HG03469 (cell line): ENCODE data around the gene FNDC3A.
"Not testable (repeated sequence)": the region's sequence is repeated elsewhere in the genome, so short reads cannot be mapped to it uniquely, and the experiment has no call there.

ENCODE experiments used
- ATAC-seq: cut with Tn5 transposase; IDR thresholded peaks from one replicate; pipeline ENCODE4 v1.9.1; 2021; ENCODE audit warnings: mild to moderate bottlenecking, moderate library complexity, moderate number of reproducible peaks; ENCODE audit not compliant: unreplicated experiment

The FNDC3A gene

GRCh38 chr13:48975101-48975855 lies 434 bp upstream of the FNDC3A start:
- ATAC-seq, result peak; percentile 1

DNA sequence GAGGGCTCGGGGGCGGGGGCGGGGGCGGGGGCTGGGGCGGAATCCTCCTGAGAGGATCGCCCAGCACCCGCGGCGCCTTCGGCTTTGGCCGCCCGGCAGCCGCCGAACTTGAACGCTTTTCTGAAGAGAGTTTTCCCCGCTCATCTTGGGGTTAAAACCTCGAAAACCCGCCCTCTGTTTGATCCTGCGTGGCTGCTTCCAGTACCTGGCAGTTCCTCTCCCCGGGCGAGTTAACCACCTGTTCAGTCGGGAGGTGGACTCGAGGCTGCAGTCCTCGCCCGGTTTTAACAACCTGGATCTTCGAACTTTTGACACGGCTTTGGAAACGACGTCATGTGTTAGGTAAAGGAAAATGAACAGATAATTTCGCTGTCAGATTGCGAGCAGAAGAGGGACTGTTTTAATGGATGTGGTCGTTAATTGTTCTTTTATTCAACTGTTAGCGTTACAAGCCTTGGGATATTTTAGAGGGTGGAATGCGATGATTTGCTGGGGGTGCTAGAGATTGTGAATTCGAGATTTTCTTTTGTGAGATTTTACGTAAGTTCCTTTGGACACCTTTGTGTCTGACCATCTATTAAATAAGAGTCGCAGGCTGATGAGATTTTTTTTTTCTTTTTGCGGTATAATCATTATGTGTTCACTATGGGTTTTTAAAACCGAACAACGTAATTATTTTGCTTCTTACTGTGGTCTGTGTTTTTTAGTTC lies 1.0 kb downstream of the FNDC3A start:
- peak; percentile 5 for ATAC-seq

GRCh38 chr13:48977286-48977625 lies 1.5 kb downstream of the FNDC3A start:
- ATAC-seq, result no peak

- no peak for ATAC-seq
Observed at GRCh38 chr13:48977973-48978372, 2.3 kb downstream of the FNDC3A start.

DNA sequence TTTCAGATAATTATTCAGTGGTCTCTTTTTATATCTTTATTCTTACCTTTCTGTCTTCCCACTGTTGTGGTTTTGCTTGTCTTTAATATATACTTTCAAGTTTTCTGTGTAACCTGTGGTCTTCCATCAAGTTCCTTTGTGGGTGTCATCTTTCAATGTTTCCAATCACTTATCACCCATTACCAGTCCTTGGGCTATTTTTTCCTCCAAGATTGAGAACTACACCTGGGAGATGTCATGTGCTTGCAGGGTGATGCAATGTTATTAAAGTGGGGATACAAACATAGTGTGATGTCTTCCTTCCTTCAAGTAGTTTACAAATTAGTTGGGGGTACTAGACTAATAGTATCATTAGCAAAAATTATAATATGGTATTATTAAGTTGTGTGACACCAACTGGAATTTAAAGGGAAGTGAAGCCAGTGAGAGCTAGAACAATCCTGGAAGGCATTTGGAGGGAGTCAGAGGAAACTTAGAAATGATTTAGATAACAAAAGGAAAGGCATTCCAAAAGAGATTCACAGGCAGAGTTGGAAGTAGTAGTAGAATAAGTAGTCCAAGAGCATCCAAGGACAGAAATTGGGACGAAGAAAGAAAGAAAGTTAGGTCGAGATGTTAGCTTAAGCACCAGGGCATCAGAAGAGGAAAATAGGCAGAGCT lies 3.4 kb downstream of the FNDC3A start:
- ATAC-seq, result no peak

GRCh38 chr13:48979892-48980291 lies 4.2 kb downstream of the FNDC3A start:
- ATAC-seq, result peak; percentile 43

- no peak for ATAC-seq
Observed at GRCh38 chr13:48983331-48983730, 7.6 kb downstream of the FNDC3A start.

GRCh38 chr13:48985756-48986155 lies 10.0 kb downstream of the FNDC3A start:
- ATAC-seq, result no peak

- no peak for ATAC-seq
Observed at GRCh38 chr13:48990900-48991299, 15.2 kb downstream of the FNDC3A start.

- no peak for ATAC-seq
Observed at GRCh38 chr13:48993150-48993549, 17.4 kb downstream of the FNDC3A start.

GRCh38 chr13:48994706-48995105 lies 19.0 kb downstream of the FNDC3A start:
- no peak for ATAC-seq

DNA sequence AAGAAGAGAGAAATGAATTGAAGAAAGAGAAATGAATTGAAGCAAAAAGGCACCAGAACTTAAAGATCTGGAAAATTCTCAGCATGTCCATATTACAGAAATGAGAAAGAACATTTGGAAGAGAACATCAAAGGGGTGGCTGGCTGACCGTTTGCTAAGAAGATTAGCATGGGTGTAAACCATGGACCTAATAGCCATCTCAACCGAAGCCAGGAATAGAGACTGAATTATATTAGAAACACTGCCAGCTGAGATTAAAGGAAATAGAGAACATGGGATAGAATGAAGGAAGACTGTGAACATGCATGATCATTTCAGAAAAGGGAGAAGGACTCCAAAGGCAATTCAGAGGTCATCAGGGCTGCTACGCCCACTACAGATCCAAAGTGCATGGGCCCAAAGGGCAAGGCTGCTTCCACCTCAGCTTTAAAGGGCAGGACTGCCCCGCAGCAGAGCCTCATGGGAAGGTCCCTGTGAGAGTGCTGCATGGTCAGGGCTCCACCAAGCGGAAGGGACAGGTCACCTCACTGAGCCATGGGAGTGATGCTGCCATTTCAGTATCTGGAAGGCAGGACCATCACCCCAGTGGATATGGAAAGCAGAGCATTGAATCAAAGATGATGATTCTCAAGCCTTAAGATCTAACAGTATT lies 23.1 kb downstream of the FNDC3A start:
- no peak for ATAC-seq

GRCh38 chr13:49000247-49000646 lies 24.5 kb downstream of the FNDC3A start:
- ATAC-seq, result no peak

GRCh38 chr13:49018986-49019635 lies 43.4 kb downstream of the FNDC3A start:
- not testable (repeated sequence) for ATAC-seq

DNA sequence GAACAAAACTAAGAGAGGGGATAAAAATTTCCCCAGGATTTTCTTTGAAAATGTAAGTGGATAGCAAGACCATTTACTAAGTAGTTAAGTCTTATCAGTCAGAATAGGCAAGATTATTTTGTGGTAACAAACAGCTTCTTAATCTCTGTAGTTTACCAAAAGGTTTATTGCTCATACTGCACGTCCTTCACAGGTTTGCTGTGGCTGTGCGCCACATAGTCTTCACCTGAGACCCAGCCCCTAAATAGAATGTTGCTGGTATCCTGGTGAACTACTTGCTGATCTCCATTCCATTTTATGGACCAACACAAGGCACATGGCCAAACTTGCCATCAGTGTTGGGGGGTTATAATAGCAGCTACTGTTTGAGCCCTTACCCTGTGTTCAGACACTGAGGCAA lies 44.6 kb downstream of the FNDC3A start:
- no peak for ATAC-seq

GRCh38 chr13:49020940-49021553 lies 45.3 kb downstream of the FNDC3A start:
- ATAC-seq, result no peak

GRCh38 chr13:49021953-49022352 lies 46.2 kb downstream of the FNDC3A start:
- ATAC-seq, result no peak

DNA sequence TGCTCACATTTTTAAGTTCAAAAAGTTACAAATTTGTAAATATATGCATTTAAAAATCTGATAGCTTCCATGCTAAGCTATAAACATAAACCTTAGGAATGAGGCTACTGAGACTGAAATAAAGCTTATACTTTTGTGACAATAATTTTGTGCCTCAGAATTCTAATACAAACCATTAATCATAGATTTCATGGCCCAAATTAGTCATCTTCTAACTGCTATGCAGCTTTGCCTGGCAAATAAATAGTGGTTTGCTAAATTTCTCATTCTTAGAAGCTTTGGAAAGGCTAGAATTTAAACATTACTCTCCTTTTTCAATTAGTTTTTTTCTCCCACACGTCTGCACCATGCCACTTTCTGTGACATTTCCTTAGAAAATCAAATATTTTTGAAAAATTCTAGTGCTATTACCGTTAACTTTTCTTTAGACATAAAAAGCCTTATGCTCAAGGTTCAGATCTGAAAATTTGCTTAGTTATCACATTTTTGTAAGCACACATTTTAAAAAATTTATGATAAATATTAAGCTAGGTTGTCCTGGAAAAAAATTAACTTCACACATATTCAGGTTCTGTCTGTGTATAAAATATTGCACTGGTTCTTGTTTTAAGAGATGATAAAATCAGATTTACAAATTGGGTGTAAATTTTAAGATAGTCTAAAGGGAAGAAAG lies 46.9 kb downstream of the FNDC3A start:
- no peak for ATAC-seq

DNA sequence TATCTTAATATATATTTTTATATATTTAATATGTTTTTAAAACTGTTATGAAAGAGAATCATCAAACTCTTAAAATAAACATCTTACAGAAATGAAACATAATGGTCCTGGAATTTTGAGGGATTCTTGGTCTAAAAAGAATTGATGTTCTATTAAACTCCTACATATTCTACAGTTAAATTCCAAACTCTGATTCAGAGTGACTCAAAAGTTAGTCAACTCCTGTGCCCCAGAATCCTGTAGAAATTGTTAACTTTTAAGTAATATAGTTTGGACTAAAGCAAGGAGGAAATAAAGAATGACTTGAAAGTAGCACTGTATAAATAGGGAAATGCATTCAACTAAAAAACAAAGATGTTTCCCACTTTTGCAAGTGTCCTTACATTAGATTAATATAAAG lies 47.7 kb downstream of the FNDC3A start:
- no peak for ATAC-seq

- no peak for ATAC-seq
Observed at GRCh38 chr13:49026851-49027250, 51.1 kb downstream of the FNDC3A start.
